ENCODE measurements around the gene RAPGEFL1. TPM values are rescaled to one million over a fixed set of nuclear protein-coding genes. Genes with fewer than 3 reads are reported as not detected.
"Not testable (repeated sequence)": the region's sequence is repeated elsewhere in the genome, so short reads cannot be mapped to it uniquely, and the experiment has no call there.

RAPGEFL1 gene
- total RNA-seq, 1 donor from 2014 or later, result 3.6 TPM

DNA sequence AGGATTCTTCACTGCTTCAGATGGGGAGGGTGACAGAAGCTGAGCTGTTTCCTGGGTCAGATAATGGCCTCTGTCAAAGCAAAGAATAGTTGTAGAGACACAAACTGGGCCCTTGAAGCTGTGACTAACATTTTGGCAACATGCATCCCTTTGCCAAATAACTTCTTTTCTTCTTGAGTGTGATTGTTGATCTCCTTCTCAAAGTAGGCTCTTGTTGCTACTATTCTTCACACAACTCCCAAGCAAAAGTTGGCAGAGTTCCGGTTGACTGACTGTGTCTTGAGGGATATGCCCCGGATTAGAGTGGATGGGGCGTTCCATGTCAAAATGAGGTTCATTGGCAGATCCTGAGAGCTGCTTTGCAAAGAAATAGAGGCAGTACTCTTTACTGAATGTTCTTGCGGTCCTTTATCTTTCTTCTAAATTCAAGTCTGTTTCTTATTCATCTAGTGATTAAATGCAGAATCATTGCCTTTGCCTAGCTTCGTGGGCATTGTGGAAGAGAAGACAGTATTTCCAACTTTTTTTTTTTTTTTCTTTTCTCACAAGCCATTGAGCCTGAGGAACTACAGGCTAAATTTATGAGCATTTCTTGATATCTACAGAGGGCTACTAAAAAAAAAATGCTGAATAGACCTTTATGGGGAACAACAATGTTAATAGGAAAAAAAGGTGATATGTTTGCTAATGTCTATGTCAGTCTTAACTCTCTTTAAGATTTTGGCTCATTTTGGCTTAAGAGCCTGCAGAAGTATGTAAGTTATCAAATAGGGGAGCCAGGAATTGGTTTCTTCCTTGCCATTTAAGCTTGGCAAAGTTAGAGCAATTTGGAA, 47.7 kb downstream of the RAPGEFL1 start:
- no peak overlapping the region for H3K4me3 Mint-ChIP-seq (ENCODE audit: unreplicated experiment)
- H3K4me1 Mint-ChIP-seq (ENCODE audit: low read depth), result peaks cover 25% of the 10 kb centered on the region
- H3K27ac Mint-ChIP-seq (ENCODE audit: unreplicated experiment), result peak overlapping the region; percentile 25
- H3K36me3 Mint-ChIP-seq (ENCODE audit: low read depth), result peaks cover 3% of the 10 kb centered on the region
- no peaks in the 10 kb centered on the region for H3K9me3 Mint-ChIP-seq (ENCODE audit: low read depth)
- no peak for DNase-seq (ENCODE audit: low spot score)
- no peak for TF ChIP-seq CTCF (IDR thresholded peaks at IDR 0.05)
- H3K27me3 Mint-ChIP-seq (ENCODE audit: low read depth), result no peaks in the 10 kb centered on the region

DNA sequence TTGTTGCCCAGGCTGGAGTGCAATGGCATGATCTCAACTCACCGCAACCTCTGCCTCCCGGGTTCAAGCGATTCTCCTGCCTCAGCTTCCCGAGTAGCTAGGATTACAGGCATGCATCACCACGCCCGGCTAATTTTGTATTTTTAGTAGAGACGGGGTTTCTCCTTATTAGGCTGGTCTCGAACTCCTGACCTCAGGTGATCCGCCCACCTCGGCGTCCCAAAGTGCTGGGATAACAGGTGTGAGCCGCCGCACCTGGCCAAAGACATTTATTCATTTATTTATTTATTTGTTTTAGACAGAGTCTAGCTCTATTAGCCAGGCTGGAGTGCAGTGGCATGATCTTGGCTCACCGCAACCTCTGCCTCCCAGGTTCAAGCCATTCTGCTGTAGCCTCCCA, 51.9 kb downstream of the RAPGEFL1 start:
- H3K4me1 Mint-ChIP-seq (ENCODE audit: low read depth), result not testable (repeated sequence)

DNA sequence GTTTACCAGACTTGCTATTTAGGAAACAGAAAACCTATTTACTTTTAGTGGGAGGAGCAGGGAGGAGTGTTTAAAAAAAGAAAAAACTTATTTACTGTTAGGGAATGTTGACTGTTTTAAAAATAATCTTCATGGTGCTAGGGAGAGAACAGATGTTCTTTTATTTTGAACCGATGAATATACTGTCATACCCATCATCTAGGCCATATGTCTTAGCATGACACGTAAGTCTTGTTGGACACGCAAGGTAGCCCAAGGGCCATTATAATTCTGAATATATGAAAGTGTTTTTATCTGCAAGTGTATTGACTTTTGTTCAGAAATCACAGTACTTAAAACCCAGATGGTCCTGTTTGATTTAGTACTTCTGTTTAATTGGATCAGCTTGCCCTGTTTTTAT, 53.4 kb downstream of the RAPGEFL1 start:
- Mint-ChIP-seq H3K36me3 (ENCODE audit: low read depth) (peaks cover 16% of the 10 kb centered on the region), H3K4me1 (ENCODE audit: low read depth) (no peaks in the 10 kb centered on the region), H3K27ac (ENCODE audit: unreplicated experiment) (no peak overlapping the region), H3K9me3 (ENCODE audit: low read depth) (no peaks in the 10 kb centered on the region), H3K27me3 (ENCODE audit: low read depth) (no peaks in the 10 kb centered on the region), H3K4me3 (ENCODE audit: unreplicated experiment) (no peak overlapping the region)
- TF ChIP-seq CTCF (IDR thresholded peaks at IDR 0.05), result no peak
- no peak for DNase-seq (ENCODE audit: low spot score)

More for the DNA sequence above, 51.9 kb downstream of the RAPGEFL1 start:
- H3K36me3 Mint-ChIP-seq (ENCODE audit: low read depth), result peaks cover 11% of the 10 kb centered on the region
- DNase-seq (ENCODE audit: low spot score); H3K9me3 Mint-ChIP-seq (ENCODE audit: low read depth); H3K4me3 Mint-ChIP-seq (ENCODE audit: unreplicated experiment); H3K27ac Mint-ChIP-seq (ENCODE audit: unreplicated experiment); H3K27me3 Mint-ChIP-seq (ENCODE audit: low read depth): not testable (repeated sequence)

- not testable (repeated sequence) for H3K4me1 Mint-ChIP-seq (ENCODE audit: low read depth); H3K27ac Mint-ChIP-seq (ENCODE audit: unreplicated experiment)
Observed at GRCh38 chr17:40231928-40232327, 54.7 kb downstream of the RAPGEFL1 start.

GRCh38 chr17:40241252-40241834, 64.1 kb downstream of the RAPGEFL1 start:
- Mint-ChIP-seq H3K9me3 (ENCODE audit: low read depth) (no peaks in the 10 kb centered on the region), H3K4me3 (ENCODE audit: unreplicated experiment) (no peak overlapping the region), H3K36me3 (ENCODE audit: low read depth) (no peaks in the 10 kb centered on the region), H3K27ac (ENCODE audit: unreplicated experiment) (peak overlapping the region; percentile 39), H3K27me3 (ENCODE audit: low read depth) (no peaks in the 10 kb centered on the region), H3K4me1 (ENCODE audit: low read depth) (peaks cover 28% of the 10 kb centered on the region)
- no peak for DNase-seq (ENCODE audit: low spot score)
- TF ChIP-seq CTCF (IDR thresholded peaks at IDR 0.05), result no peak

More at GRCh38 chr17:40231928-40232327, 54.7 kb downstream of the RAPGEFL1 start:
- DNase-seq (ENCODE audit: low spot score); H3K27me3 Mint-ChIP-seq (ENCODE audit: low read depth); H3K4me3 Mint-ChIP-seq (ENCODE audit: unreplicated experiment); H3K9me3 Mint-ChIP-seq (ENCODE audit: low read depth): not testable (repeated sequence)
- H3K36me3 Mint-ChIP-seq (ENCODE audit: low read depth), result peaks cover 16% of the 10 kb centered on the region

DNA sequence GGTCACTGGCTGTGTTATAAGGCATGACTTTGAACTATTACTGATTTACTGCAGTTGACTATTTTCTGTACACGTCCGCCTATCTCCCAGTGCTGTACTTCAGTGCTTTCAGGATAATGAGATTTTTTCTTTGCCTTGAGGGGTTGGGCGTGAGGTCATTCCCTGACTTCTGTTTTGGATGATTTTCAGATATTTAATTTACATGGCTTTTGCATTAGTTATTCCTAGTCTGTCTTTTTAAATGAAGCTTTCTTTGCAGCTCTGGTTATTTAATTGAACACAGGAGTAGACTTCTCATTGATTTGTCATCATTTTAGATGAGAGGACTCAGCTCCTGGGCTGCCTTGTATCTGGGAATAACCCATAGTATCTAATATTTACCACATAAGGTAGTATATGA, 65.5 kb downstream of the RAPGEFL1 start:
- H3K9me3 Mint-ChIP-seq (ENCODE audit: low read depth), result no peaks in the 10 kb centered on the region
- TF ChIP-seq CTCF (IDR thresholded peaks at IDR 0.05), result no peak

More for the DNA sequence above, 65.5 kb downstream of the RAPGEFL1 start:
- Mint-ChIP-seq H3K4me3 (ENCODE audit: unreplicated experiment) (no peak overlapping the region), H3K27ac (ENCODE audit: unreplicated experiment) (no peak overlapping the region), H3K36me3 (ENCODE audit: low read depth) (no peaks in the 10 kb centered on the region), H3K27me3 (ENCODE audit: low read depth) (no peaks in the 10 kb centered on the region), H3K4me1 (ENCODE audit: low read depth) (peaks cover 29% of the 10 kb centered on the region)
- no peak for DNase-seq (ENCODE audit: low spot score)

Measured in chondrocyte (in vitro differentiated cells).